ENCODE measurements around the gene BICD1.

GRCh38 chr12:32249777-32250176 lies 143.1 kb downstream of the BICD1 start:
- TF ChIP-seq POLR2A (IDR thresholded peaks at IDR 0.05; ENCODE audit: low read length) (no peak), GATA1 (IDR thresholded peaks at IDR 0.05; ENCODE audit: low read depth, low read length) (no peak)

Data from erythroblast (primary cell).